Activated naive CD8-positive, alpha-beta T cell treated with anti-CD3 and anti-CD28 coated beads, Interleukin-2, amount 10 ng/mL, durations not matched to agents 7 days and 5 days (primary cell): Measurements from ENCODE around the gene ORC3. TPM values are rescaled to one million over a fixed set of nuclear protein-coding genes. Genes with fewer than 3 reads are reported as not detected.
"Not testable (repeated sequence)": the region's sequence is repeated elsewhere in the genome, so short reads cannot be mapped to it uniquely, and the experiment has no call there.

Experiments used
- ATAC-seq: fragments of 150-1000 bp; cut with Tn5 transposase; one replicate; pipeline ENCODE4 v1.10.0; 2021; ENCODE audit warnings: low read depth, moderate library complexity
- POLR2A ChIA-PET: fragments of 350-600 bp; sonication (Branson Sonifier 250); formaldehyde crosslinking; loops from one replicate; lab custom pipeline; 2021; ENCODE audit warnings: antibody characterized with exemption; lab: Charles Lee
- DNase-seq: peaks from one replicate; pipeline ENCODE4 v3.0.0; 2021
- H3K27ac Mint-ChIP-seq: one replicate; pipeline ENCODE4 v1.8.0; 2022; ENCODE audit warnings: mild to moderate bottlenecking, mixed read lengths
- H3K27me3 Mint-ChIP-seq: one replicate; pipeline ENCODE4 v1.8.0; 2022; ENCODE audit warnings: mild to moderate bottlenecking, moderate library complexity, mixed read lengths
- H3K36me3 Mint-ChIP-seq: one replicate; pipeline ENCODE4 v1.8.0; 2021; ENCODE audit warnings: mild to moderate bottlenecking, mixed read lengths
- H3K4me1 Mint-ChIP-seq: one replicate; pipeline ENCODE4 v1.8.0; 2021; ENCODE audit warnings: mixed read lengths
- H3K4me3 Mint-ChIP-seq: one replicate; pipeline ENCODE4 v1.8.0; 2022; ENCODE audit warnings: mild to moderate bottlenecking, moderate library complexity, mixed read lengths
- H3K9me3 Mint-ChIP-seq: one replicate; pipeline ENCODE4 v1.8.0; 2021; ENCODE audit warnings: mixed read lengths
- total RNA-seq, 2 experiments: library from RNA; stranded (reverse); gene quantifications; one replicate each; pipeline ENCODE4 v1.2.3, GENCODE V29; 2021

Gene ORC3
- total RNA-seq, 2 experiments from 2014 or later: 28.2 to 32.2 TPM

- Mint-ChIP-seq H3K27me3 (no peaks in the 10 kb centered on the region), H3K36me3 (peaks cover 19% of the 10 kb centered on the region), H3K4me3 (peak overlapping the region; percentile 99), H3K27ac (peak overlapping the region; percentile 13), H3K9me3 (no peaks in the 10 kb centered on the region), H3K4me1 (peaks cover 42% of the 10 kb centered on the region)
- ATAC-seq: no peak
- POLR2A ChIA-PET: interaction anchor here (0.6 kb wide), 3 partner anchors 20 to 134 kb away, joined by 3 to 4 read pairs (median 3); no protein-coding TSS in a partner anchor
- no peak for DNase-seq
These were observed 107.9 kb downstream of the ORC3 start for GRCh38 chr6:87697581-87698546.

- Mint-ChIP-seq H3K4me3 (peak overlapping the region; percentile 99), H3K9me3 (no peaks in the 10 kb centered on the region), H3K4me1 (peaks cover 39% of the 10 kb centered on the region), H3K27me3 (no peaks in the 10 kb centered on the region), H3K36me3 (peaks cover 19% of the 10 kb centered on the region), H3K27ac (peak overlapping the region; percentile 58)
- DNase-seq (no peak), ATAC-seq (no peak)
- POLR2A ChIA-PET: interaction anchor here (0.6 kb wide), 2 partner anchors 21 to 56 kb away, joined by 3 to 4 read pairs; no protein-coding TSS in a partner anchor
These were observed 108.6 kb downstream of the ORC3 start for GRCh38 chr6:87698547-87699006.

- Mint-ChIP-seq H3K9me3 (no peaks in the 10 kb centered on the region), H3K27ac (peak overlapping the region; percentile 63), H3K4me3 (peak overlapping the region; percentile 99), H3K4me1 (peaks cover 31% of the 10 kb centered on the region), H3K36me3 (peaks cover 16% of the 10 kb centered on the region), H3K27me3 (no peaks in the 10 kb centered on the region)
- no peak for DNase-seq
- ATAC-seq: no peak
- POLR2A ChIA-PET: interaction anchor here (0.6 to 1.4 kb wide), 6 partner anchors 31 to 547 kb away, joined by 3 to 5 read pairs (median 4); partner anchors contain the start of genes ORC3, RARS2 and SLC35A1
These were observed 109.6 kb downstream of the ORC3 start for GRCh38 chr6:87699576-87699975.

GRCh38 chr6:87700397-87701343 is 110.7 kb downstream of the ORC3 start:
- no peaks in the 10 kb centered on the region for H3K9me3 Mint-ChIP-seq
- peaks cover 28% of the 10 kb centered on the region for H3K4me1 Mint-ChIP-seq
- H3K4me3 Mint-ChIP-seq: peak overlapping the region; percentile 99
- DNase-seq (no peak), ATAC-seq (no peak)
- peaks cover 16% of the 10 kb centered on the region for H3K36me3 Mint-ChIP-seq
- POLR2A ChIA-PET: interaction anchor here (0.9 to 2.9 kb wide), 7 partner anchors 14 to 548 kb away, joined by 3 to 17 read pairs (median 4); partner anchors contain the start of genes ORC3, RARS2 and SLC35A1
- H3K27ac Mint-ChIP-seq: peak overlapping the region; percentile 98
- no peaks in the 10 kb centered on the region for H3K27me3 Mint-ChIP-seq

- POLR2A ChIA-PET: interaction anchor here (1.1 to 2.9 kb wide), 10 partner anchors 13 to 1379 kb away, joined by 3 to 17 read pairs (median 4); partner anchors contain the start of genes CFAP206 and PNRC1
- Mint-ChIP-seq H3K9me3 (no peaks in the 10 kb centered on the region), H3K27ac (peak overlapping the region; percentile 98), H3K36me3 (peaks cover 16% of the 10 kb centered on the region), H3K27me3 (no peaks in the 10 kb centered on the region), H3K4me3 (peak overlapping the region; percentile 99), H3K4me1 (peaks cover 22% of the 10 kb centered on the region)
- ATAC-seq (no peak), DNase-seq (no peak)
These were observed 111.4 kb downstream of the ORC3 start for GRCh38 chr6:87701344-87701675.

GRCh38 chr6:87701676-87702588 is 112.0 kb downstream of the ORC3 start, which contains the start of gene AKIRIN2:
Gene AKIRIN2 (minus strand): TSS chr6:87702233. CDS start chr6:87701684, 549 bp downstream.
- DNase-seq (peak; percentile 96), ATAC-seq (peak; percentile 86)
- POLR2A ChIA-PET: interaction anchor here (0.7 to 2.9 kb wide), 21 partner anchors 9 to 1379 kb away, joined by 3 to 17 read pairs (median 4); partner anchors contain the start of genes CFAP206, PNRC1, RNGTT and ZNF292
- peaks cover 16% of the 10 kb centered on the region for H3K36me3 Mint-ChIP-seq
- peaks cover 22% of the 10 kb centered on the region for H3K4me1 Mint-ChIP-seq
- no peaks in the 10 kb centered on the region for H3K27me3 Mint-ChIP-seq
- H3K9me3 Mint-ChIP-seq: no peaks in the 10 kb centered on the region
- peak within 1 kb of the TSS; percentile 99 for H3K4me3 Mint-ChIP-seq
- peak within 1 kb of the TSS; percentile 98 for H3K27ac Mint-ChIP-seq

- Mint-ChIP-seq H3K4me3 (peak overlapping the region; percentile 99), H3K36me3 (peaks cover 16% of the 10 kb centered on the region), H3K27ac (peak overlapping the region; percentile 98), H3K9me3 (no peaks in the 10 kb centered on the region), H3K27me3 (no peaks in the 10 kb centered on the region), H3K4me1 (peaks cover 21% of the 10 kb centered on the region)
- DNase-seq: no peak
- POLR2A ChIA-PET: interaction anchor here (0.7 to 2.9 kb wide), 18 partner anchors 9 to 1378 kb away, joined by 3 to 17 read pairs (median 4); partner anchors contain the start of genes CFAP206, PNRC1, RNGTT and ZNF292
- ATAC-seq: no peak
These were observed 112.6 kb downstream of the ORC3 start for GRCh38 chr6:87702589-87702945.

GRCh38 chr6:87703039-87703438 is 113.1 kb downstream of the ORC3 start:
- not testable (repeated sequence) for ATAC-seq, H3K9me3 Mint-ChIP-seq, H3K27me3 Mint-ChIP-seq, DNase-seq
- H3K4me3 Mint-ChIP-seq: peak overlapping the region; percentile 99
- H3K36me3 Mint-ChIP-seq: peaks cover 15% of the 10 kb centered on the region
- H3K27ac Mint-ChIP-seq: peak overlapping the region; percentile 98
- H3K4me1 Mint-ChIP-seq: peaks cover 18% of the 10 kb centered on the region
- POLR2A ChIA-PET: interaction anchor here (1.0 to 2.9 kb wide), 7 partner anchors 10 to 1260 kb away, joined by 3 to 17 read pairs (median 4); partner anchors contain the start of genes RNGTT and ZNF292

GRCh38 chr6:87705070-87705691 is 115.2 kb downstream of the ORC3 start:
- POLR2A ChIA-PET: no interaction called here
- H3K36me3 Mint-ChIP-seq: peaks cover 6% of the 10 kb centered on the region
- no peak overlapping the region for H3K4me3 Mint-ChIP-seq
- no peak overlapping the region for H3K27ac Mint-ChIP-seq
- no peaks in the 10 kb centered on the region for H3K9me3 Mint-ChIP-seq
- ATAC-seq (no peak), DNase-seq (no peak)
- peaks cover 3% of the 10 kb centered on the region for H3K27me3 Mint-ChIP-seq
- peaks cover 8% of the 10 kb centered on the region for H3K4me1 Mint-ChIP-seq

GRCh38 chr6:87706187-87706966 is 116.4 kb downstream of the ORC3 start:
- no peaks in the 10 kb centered on the region for H3K36me3 Mint-ChIP-seq
- POLR2A ChIA-PET: no interaction called here

More at GRCh38 chr6:87706187-87706966, 116.4 kb downstream of the ORC3 start:
- H3K27ac Mint-ChIP-seq: no peak overlapping the region
- DNase-seq: no peak
- peaks cover 3% of the 10 kb centered on the region for H3K27me3 Mint-ChIP-seq
- H3K4me3 Mint-ChIP-seq: no peak overlapping the region
- no peak for ATAC-seq
- H3K4me1 Mint-ChIP-seq: peaks cover 8% of the 10 kb centered on the region
- H3K9me3 Mint-ChIP-seq: no peaks in the 10 kb centered on the region
